ENCODE measurements around the gene KCNC4. TPM values are rescaled to one million over a fixed set of nuclear protein-coding genes. Genes with fewer than 3 reads are reported as not detected.

The KCNC4 gene
- total and polyA plus RNA-seq, 2 of the 4 experiments (the other 2 are of a cell fraction) = 0.18 to 2.3 TPM

GRCh38 chr1:110183642-110184167 is 26.4 kb upstream of the KCNC4 start:
- DNase-seq (no peak), ATAC-seq (ENCODE audit: low read depth) (no peak)
- no peak overlapping the region for H4K91ac ChIP-seq (ENCODE audit: insufficient read depth, low read depth, low read length)
- no peak overlapping the region for H2BK15ac ChIP-seq (ENCODE audit: low read depth, low read length)
- H3K14ac ChIP-seq (replicated peaks; ENCODE audit: low read depth, low read length) = no peak overlapping the region
- H2BK5ac ChIP-seq (ENCODE audit: low read depth, low read length, poor library complexity, severe bottlenecking) = no peak overlapping the region
- H3K9me1 ChIP-seq (ENCODE audit: insufficient read depth, low read length) = no peaks in the 10 kb centered on the region; the same call in 1 of the 2 replicates
- no peaks in the 10 kb centered on the region for H3K79me1 ChIP-seq (ENCODE audit: low read depth in 1 of 2, low read length in 2 of 2)
- 58% methylated on average over 6 of the region's 12 CpGs; no CpG with 5 or more reads in 1 of the 2 experiments for WGBS, 2 experiments (ENCODE audit: extremely low coverage in 2 of 2, insufficient read length in 1 of 2)
- no peak overlapping the region for H2BK120ac ChIP-seq (ENCODE audit: low read depth, low read length)
- H3K27ac ChIP-seq (ENCODE audit: insufficient read depth, low read length) = no peak overlapping the region
- H4K8ac ChIP-seq (ENCODE audit: low read depth in 2 of 2, low read length in 2 of 2) = no peak overlapping the region
- H3K9me3 ChIP-seq (ENCODE audit: control insufficient read depth, insufficient read depth, low read length) = no peaks in the 10 kb centered on the region
- no peak overlapping the region for H3K4me3 ChIP-seq (ENCODE audit: insufficient read depth, low read depth, low read length)
- no peaks in the 10 kb centered on the region for H4K20me1 ChIP-seq (ENCODE audit: insufficient read depth, low read length)
- H2AK5ac ChIP-seq (ENCODE audit: low read depth, low read length) = no peak overlapping the region
- H3K56ac ChIP-seq (ENCODE audit: extremely low read depth, insufficient read depth, low read length) = no peak overlapping the region
- peaks cover 21% of the 10 kb centered on the region for H3K27me3 ChIP-seq (ENCODE audit: control insufficient read depth, insufficient read depth, low read length)
- H2BK20ac ChIP-seq (ENCODE audit: low read depth, low read length) = no peak overlapping the region
- peaks cover 3% of the 10 kb centered on the region; the same call in 1 of the 2 replicates for H3K4me1 ChIP-seq (ENCODE audit: control insufficient read depth, insufficient read depth, low read length)
- no TSS peak for BruUV-seq (replicated peaks)
- dilution Hi-C loops (cut with HindIII; ENCODE audit: low sequenced_read_pairs, unreplicated experiment) = no loop called here
- no peak overlapping the region for H3K4ac ChIP-seq (ENCODE audit: low read depth, low read length)
- intact Hi-C loops (cut with micrococcal nuclease) = no loop called here
- CTCF ChIA-PET = no interaction called here
- H3K18ac ChIP-seq (ENCODE audit: low read depth, low read length) = no peak overlapping the region
- POLR2A ChIA-PET (ENCODE audit: unreplicated experiment) = no interaction called here
- no peak overlapping the region for H4K5ac ChIP-seq (ENCODE audit: low read depth, low read length)
- no peak overlapping the region for H3K4me2 ChIP-seq (ENCODE audit: low read depth, low read length)
- TF ChIP-seq MAFK (IDR thresholded peaks at IDR 0.05; ENCODE audit: low read depth, low read length) = no peak
- H2AK9ac ChIP-seq (replicated peaks; ENCODE audit: low read depth, low read length, poor library complexity) = no peak overlapping the region
- no peaks in the 10 kb centered on the region for H3K36me3 ChIP-seq (ENCODE audit: control insufficient read depth, insufficient read depth, low read length)
- H3K23ac ChIP-seq (ENCODE audit: low read depth, low read length) = no peak overlapping the region
- in situ Hi-C loops (cut with MboI; ENCODE audit: low sequenced_read_pairs) = no loop called here
- H3K9ac ChIP-seq (ENCODE audit: low read depth, low read length) = no peak overlapping the region
- no peak overlapping the region for H2AFZ ChIP-seq (replicated peaks; ENCODE audit: low read length, poor library complexity)
